Thyroid gland (tissue), 4 donors: Measurements from ENCODE around the gene DISC1. TPM values are rescaled to one million over a fixed set of nuclear protein-coding genes. Genes with fewer than 3 reads are reported as not detected.

ENCODE experiments used
- DNase-seq, 2 donors: peaks; one replicate each; pipeline ENCODE4 v3.0.0-alpha.2; 2019
- H3K27ac ChIP-seq, 3 donors: fragments of 200-600 bp; sonication (generic); 1 replicate in 2 of 3; 2 replicates in 1 of 3; pipeline ENCODE4 v1.5.1; 2016 to 2019; ENCODE audit warnings: mild to moderate bottlenecking in 1 of 3, moderate library complexity in 1 of 3
- H3K27me3 ChIP-seq: fragments of 200-600 bp; sonication (generic); one replicate; pipeline ENCODE4 v1.5.1; 2019
- H3K36me3 ChIP-seq, 2 donors: fragments of 200-600 bp; sonication (generic); one replicate each; pipeline ENCODE4 v1.5.1; 2016 to 2019
- H3K4me1 ChIP-seq, 2 donors: fragments of 200-600 bp; sonication (generic); one replicate each; pipeline ENCODE4 v1.5.1; 2017 to 2019
- H3K4me3 ChIP-seq, 3 donors: fragments of 200-600 bp; sonication (generic); replicated peaks in 1 of 3; 1 replicate in 2 of 3; 2 replicates in 1 of 3; pipeline ENCODE4 v1.5.1; 2016; ENCODE audit warnings: mild to moderate bottlenecking in 1 of 3
- H3K9me3 ChIP-seq: fragments of 200-600 bp; sonication (generic); one replicate; pipeline ENCODE4 v1.5.1; 2017
- POLR2A ChIP-seq, 2 donors: fragments of 450-650 bp; IDR thresholded peaks; one replicate each; pipeline ENCODE4 v1.6.1; 2017; ENCODE audit warnings: antibody characterized with exemption in 2 of 2, mild to moderate bottlenecking in 2 of 2, moderate library complexity in 1 of 2
- WGBS, 2 donors: methylation state at CpG; one replicate each; pipeline ENCODE4 v1.1.5; 2017; 5-methylcytosine and 5-hydroxymethylcytosine counted together
- intact Hi-C: fragments of 100-400 bp; cut with DNase I; formaldehyde crosslinking; loops from one replicate; pipeline ENCODE4 v1.15.1; 2023
- total RNA-seq, 4 donors: library from RNA; depleted of rRNA; stranded (reverse); fragments of >200 nt; gene quantifications; one replicate each; pipeline ENCODE4 v1.2.3, GENCODE V29; 2016
- TF ChIP-seq, protein P1 (sequence below), 6 experiments: fragments of 200-600 bp in 3 of 6; fragments of 450-650 bp in 3 of 6; sonication (generic) in 3 of 6; IDR thresholded peaks; one replicate each; pipeline ENCODE4 v1.5.1; 2016 to 2019; ENCODE audit warnings: antibody characterized with exemption in 6 of 6, mild to moderate bottlenecking in 2 of 6, inconsistent platforms in 1 of 6, moderate library complexity in 1 of 6

Gene DISC1
- total RNA-seq, 4 donors from 2014 or later = 6.9 to 17.7 (median 9.8) TPM

DNA sequence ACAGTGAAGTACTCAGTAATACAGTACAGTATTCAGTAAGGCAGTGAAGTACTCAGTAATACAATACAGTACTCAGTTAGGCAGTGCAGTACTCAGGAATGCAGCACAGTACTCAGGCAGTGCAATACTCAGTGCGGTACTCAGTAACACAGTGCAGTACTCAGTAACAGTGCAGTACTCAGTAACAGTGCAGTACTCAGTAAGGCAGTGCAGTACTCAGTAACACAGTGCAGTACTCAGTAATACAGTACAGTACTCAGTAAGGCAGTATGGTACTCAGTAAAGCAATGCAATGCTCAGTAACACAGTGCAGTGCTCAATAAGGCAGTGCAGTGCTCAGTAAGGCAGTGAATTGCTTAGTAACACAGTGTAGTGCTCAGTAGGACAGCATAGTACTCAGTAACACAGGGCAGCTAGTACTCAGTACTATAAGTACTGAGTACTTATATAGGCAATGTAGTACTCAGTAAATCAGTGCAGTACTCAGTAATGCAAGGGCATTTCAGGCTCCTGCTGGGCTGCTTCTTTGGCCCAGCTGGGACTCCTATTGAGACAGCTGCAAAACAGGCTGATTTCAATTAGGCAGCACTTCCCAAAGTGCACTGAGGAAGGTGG lies 411.3 kb downstream of the DISC1 start:
- Histone ChIP-seq H3K36me3 (no peaks in the 10 kb centered on the region), H3K9me3 (no peaks in the 10 kb centered on the region), H3K4me3 (no peak overlapping the region), H3K4me1 (peaks cover 7 to 9% of the 10 kb centered on the region in 2 donors), H3K27me3 (no peaks in the 10 kb centered on the region), H3K27ac (no peak overlapping the region)
- no peak for TF ChIP-seq POLR2A (IDR thresholded peaks at IDR 0.05)
- TF ChIP-seq, protein P1, sequence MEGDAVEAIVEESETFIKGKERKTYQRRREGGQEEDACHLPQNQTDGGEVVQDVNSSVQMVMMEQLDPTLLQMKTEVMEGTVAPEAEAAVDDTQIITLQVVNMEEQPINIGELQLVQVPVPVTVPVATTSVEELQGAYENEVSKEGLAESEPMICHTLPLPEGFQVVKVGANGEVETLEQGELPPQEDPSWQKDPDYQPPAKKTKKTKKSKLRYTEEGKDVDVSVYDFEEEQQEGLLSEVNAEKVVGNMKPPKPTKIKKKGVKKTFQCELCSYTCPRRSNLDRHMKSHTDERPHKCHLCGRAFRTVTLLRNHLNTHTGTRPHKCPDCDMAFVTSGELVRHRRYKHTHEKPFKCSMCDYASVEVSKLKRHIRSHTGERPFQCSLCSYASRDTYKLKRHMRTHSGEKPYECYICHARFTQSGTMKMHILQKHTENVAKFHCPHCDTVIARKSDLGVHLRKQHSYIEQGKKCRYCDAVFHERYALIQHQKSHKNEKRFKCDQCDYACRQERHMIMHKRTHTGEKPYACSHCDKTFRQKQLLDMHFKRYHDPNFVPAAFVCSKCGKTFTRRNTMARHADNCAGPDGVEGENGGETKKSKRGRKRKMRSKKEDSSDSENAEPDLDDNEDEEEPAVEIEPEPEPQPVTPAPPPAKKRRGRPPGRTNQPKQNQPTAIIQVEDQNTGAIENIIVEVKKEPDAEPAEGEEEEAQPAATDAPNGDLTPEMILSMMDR (IDR thresholded peaks at IDR 0.05) = no peak
- DNase-seq = no peak
- WGBS, 2 donors = 100% methylated on average over 1 of the region's 1 CpG
- intact Hi-C loops = no loop called here

DNA sequence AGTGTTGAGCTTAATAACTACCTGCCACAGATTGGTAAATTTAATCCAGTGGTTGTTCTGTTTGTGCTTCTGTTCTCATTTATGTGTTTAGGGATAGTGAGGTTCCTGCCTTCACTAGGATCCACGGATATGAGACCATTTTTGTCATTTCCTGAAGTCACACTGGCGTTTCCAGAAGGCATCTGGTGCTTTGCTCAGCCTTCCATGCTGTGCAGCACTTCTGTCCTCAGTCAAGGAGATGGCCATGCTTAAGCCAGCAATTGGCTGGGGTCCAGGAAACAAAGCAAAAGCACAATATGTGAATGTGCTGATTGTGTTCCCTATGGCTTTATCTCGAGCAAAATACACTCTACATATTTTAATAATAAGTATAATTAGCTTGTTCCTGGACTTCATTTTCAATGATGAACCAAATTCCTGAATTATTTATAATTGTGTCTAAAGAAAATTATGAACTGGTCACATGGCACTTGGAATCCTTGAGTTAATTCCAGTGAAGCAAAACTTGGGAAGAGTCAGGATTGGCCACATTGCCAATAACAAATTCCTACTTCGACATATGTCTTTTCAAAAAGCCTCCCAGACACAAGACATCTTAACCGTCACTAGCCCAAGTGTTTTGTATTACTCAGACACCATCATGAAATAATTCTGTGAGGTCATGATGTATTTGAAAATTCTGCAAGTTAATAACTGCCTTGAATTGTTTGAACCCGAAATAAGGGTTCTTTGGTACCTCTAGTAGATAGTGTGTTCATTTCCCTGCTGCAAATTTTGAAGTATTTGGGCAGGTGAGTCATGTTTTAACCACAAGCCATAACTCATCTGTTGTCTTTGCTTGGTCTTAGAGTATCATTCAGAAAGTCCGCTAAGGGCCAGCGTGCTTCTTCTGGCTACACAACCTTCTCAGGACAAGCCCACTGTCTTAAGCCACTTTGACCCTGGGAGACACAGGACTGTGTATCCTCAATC lies 412.4 kb downstream of the DISC1 start:
- Histone ChIP-seq H3K4me1 (peaks cover 7 to 9% of the 10 kb centered on the region in 2 donors), H3K9me3 (no peaks in the 10 kb centered on the region), H3K27me3 (no peaks in the 10 kb centered on the region), H3K27ac (no peak overlapping the region), H3K4me3 (no peak overlapping the region), H3K36me3 (no peaks in the 10 kb centered on the region)
- peak; percentile 73 to 81 for DNase-seq
- intact Hi-C loops = no loop called here
- WGBS, 2 donors = 50 to 53% methylated on average over 8 of the region's 8 CpGs
- TF ChIP-seq, protein P1 (IDR thresholded peaks at IDR 0.05) = no peak
- no peak for TF ChIP-seq POLR2A (IDR thresholded peaks at IDR 0.05)

DNA sequence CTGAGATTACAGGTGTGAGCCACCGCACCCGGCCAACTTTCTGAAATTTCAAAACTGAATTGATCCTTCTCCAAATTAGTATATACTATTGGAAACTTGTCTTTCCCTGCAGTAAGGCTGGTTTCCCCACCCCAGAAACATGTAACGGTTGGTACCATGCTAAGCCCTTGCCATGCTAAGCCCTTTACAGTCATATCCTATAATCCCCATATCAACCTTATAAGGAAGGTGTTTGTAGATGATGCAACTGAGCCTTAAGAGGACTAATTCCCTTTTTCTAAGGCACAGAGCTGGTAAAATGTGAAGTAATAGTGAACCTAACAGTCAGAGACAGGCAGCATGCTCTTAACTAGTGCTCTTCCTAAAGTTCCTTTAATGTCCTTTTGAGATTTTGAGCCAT lies 413.7 kb downstream of the DISC1 start:
- TF ChIP-seq, protein P1 (IDR thresholded peaks at IDR 0.05) = no peak
- Histone ChIP-seq H3K9me3 (no peaks in the 10 kb centered on the region), H3K36me3 (no peaks in the 10 kb centered on the region), H3K4me3 (no peak overlapping the region), H3K27me3 (no peaks in the 10 kb centered on the region), H3K27ac (no peak overlapping the region), H3K4me1 (peaks cover 7 to 9% of the 10 kb centered on the region in 2 donors)
- 97 to 100% methylated on average over 3 of the region's 3 CpGs for WGBS, 2 donors
- intact Hi-C loops = no loop called here
- DNase-seq = no peak

DNA sequence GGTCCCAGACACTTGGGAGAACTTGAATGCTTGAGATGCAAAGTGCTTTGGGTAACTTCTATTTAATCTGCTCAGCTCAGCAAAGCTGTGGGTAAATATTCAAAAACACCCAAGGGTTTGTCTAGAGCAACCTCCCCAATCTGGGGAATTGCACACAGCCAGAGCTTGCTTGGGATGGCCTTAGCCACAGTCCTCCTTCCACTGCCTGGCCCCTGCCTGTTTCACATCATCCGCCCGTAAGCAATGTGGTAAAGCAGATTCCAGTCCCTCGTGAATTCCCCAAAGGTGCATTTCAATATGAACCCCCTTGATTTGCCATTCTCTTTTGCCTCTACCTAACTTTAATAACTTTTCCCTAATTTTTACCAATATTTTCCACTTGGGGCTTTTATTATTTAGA lies 418.1 kb downstream of the DISC1 start:
- no peaks in the 10 kb centered on the region for H3K36me3 ChIP-seq
- 95 to 97% methylated on average over 3 of the region's 3 CpGs for WGBS, 2 donors
- intact Hi-C loops = no loop called here

More for the DNA sequence above, 418.1 kb downstream of the DISC1 start:
- H3K27ac ChIP-seq = no peak overlapping the region
- TF ChIP-seq, protein P1 (IDR thresholded peaks at IDR 0.05) = no peak
- TF ChIP-seq POLR2A (IDR thresholded peaks at IDR 0.05) = no peak
- H3K9me3 ChIP-seq = no peaks in the 10 kb centered on the region
- no peak for DNase-seq
- peaks cover 0 to 13% of the 10 kb centered on the region in 2 donors for H3K4me1 ChIP-seq
- H3K4me3 ChIP-seq = no peak overlapping the region
- H3K27me3 ChIP-seq = no peaks in the 10 kb centered on the region
